ENCODE results near the gene E2F3.

Gene E2F3

GRCh38 chr6:20436719-20437118 lies 35.0 kb downstream of the E2F3 start:
- no peak for ATAC-seq
- TF ChIP-seq PPARA (CRISPR knock-in tag; IDR thresholded peaks at IDR 0.05; ENCODE audit: borderline replicate concordance) = no peak
- TF ChIP-seq TSHZ2 (CRISPR knock-in tag; IDR thresholded peaks at IDR 0.05) = no peak
- TF ChIP-seq BACH2 (CRISPR knock-in tag; IDR thresholded peaks at IDR 0.05; ENCODE audit: borderline replicate concordance) = no peak
- TF ChIP-seq ZFP3 (CRISPR knock-in tag; IDR thresholded peaks at IDR 0.05) = no peak
- TF ChIP-seq TCF4 (CRISPR knock-in tag; IDR thresholded peaks at IDR 0.05; ENCODE audit: borderline replicate concordance) = no peak
- TF ChIP-seq ZNF8 (CRISPR knock-in tag; IDR thresholded peaks at IDR 0.05) = no peak
- no peak for TF ChIP-seq ARNTL (CRISPR knock-in tag; IDR thresholded peaks at IDR 0.05; ENCODE audit: borderline replicate concordance, low read depth)
- TF ChIP-seq GLIS3 (CRISPR knock-in tag; IDR thresholded peaks at IDR 0.05) = no peak
- TF ChIP-seq CSRNP3 (CRISPR knock-in tag; IDR thresholded peaks at IDR 0.05) = no peak
- no peak for TF ChIP-seq POU6F1 (CRISPR knock-in tag; IDR thresholded peaks at IDR 0.05; ENCODE audit: borderline replicate concordance, low read depth)
- no peak for TF ChIP-seq SNAI2 (CRISPR knock-in tag; IDR thresholded peaks at IDR 0.05)
- TF ChIP-seq ZFP30 (CRISPR knock-in tag; IDR thresholded peaks at IDR 0.05) = no peak
- no peak for TF ChIP-seq ESRRG (CRISPR knock-in tag; IDR thresholded peaks at IDR 0.05)
- no peak for TF ChIP-seq CSDC2 (CRISPR knock-in tag; IDR thresholded peaks at IDR 0.05)
- TF ChIP-seq OSR1 (CRISPR knock-in tag; IDR thresholded peaks at IDR 0.05) = no peak
- TF ChIP-seq ZC3H10 (CRISPR knock-in tag; IDR thresholded peaks at IDR 0.05) = no peak
- TF ChIP-seq ISL1 (CRISPR knock-in tag; IDR thresholded peaks at IDR 0.05) = no peak
- no peak for TF ChIP-seq RARB (CRISPR knock-in tag; IDR thresholded peaks at IDR 0.05)
- TF ChIP-seq TOX (CRISPR knock-in tag; IDR thresholded peaks at IDR 0.05; ENCODE audit: borderline replicate concordance) = no peak

GRCh38 chr6:20437639-20438038 lies 36.0 kb downstream of the E2F3 start:
- TF ChIP-seq POU6F1 (CRISPR knock-in tag; IDR thresholded peaks at IDR 0.05; ENCODE audit: borderline replicate concordance, low read depth) = no peak
- TF ChIP-seq ISL1 (CRISPR knock-in tag; IDR thresholded peaks at IDR 0.05) = no peak
- TF ChIP-seq ZC3H10 (CRISPR knock-in tag; IDR thresholded peaks at IDR 0.05) = no peak
- no peak for TF ChIP-seq OSR1 (CRISPR knock-in tag; IDR thresholded peaks at IDR 0.05)
- no peak for TF ChIP-seq GLIS3 (CRISPR knock-in tag; IDR thresholded peaks at IDR 0.05)
- TF ChIP-seq TCF4 (CRISPR knock-in tag; IDR thresholded peaks at IDR 0.05; ENCODE audit: borderline replicate concordance) = no peak
- no peak for TF ChIP-seq TSHZ2 (CRISPR knock-in tag; IDR thresholded peaks at IDR 0.05)
- no peak for TF ChIP-seq BACH2 (CRISPR knock-in tag; IDR thresholded peaks at IDR 0.05; ENCODE audit: borderline replicate concordance)
- ATAC-seq = no peak
